HepG2 (cell line): ENCODE measurements around the gene CCL27. TPM values are rescaled to one million over a fixed set of nuclear protein-coding genes. Genes with fewer than 3 reads are reported as not detected.

Experiments used
- ATAC-seq: fragments of 200-7000 bp; cut with Tn5 transposase; 3 replicates; pipeline ENCODE4 v1.9.1; 2020; ENCODE audit warnings: mild to moderate bottlenecking, moderate library complexity
- BruUV-seq: library from RNA; stranded (reverse); fragments of 400-500 nt; replicated peaks from 2 replicates; lab custom pipeline; 2021; lab: Mats Ljungman, UMichigan
- CTCF ChIA-PET: fragments of 300-600 bp; formaldehyde crosslinking; extraction: SDS; loops from one replicate; lab custom pipeline; 2021; ENCODE audit warnings: low total read pairs, inconsistent platforms, low intra/inter-chr PET ratio; lab: Yijun Ruan, JAX
- POLR2A ChIA-PET: fragments of 350-600 bp; sonication (Branson Sonifier 250); formaldehyde crosslinking; loops from one replicate; lab custom pipeline; 2020; ENCODE audit warnings: antibody characterized with exemption, inconsistent platforms; lab: Yijun Ruan, JAX
- DNase-seq: peaks from one replicate; pipeline ENCODE4 v3.0.0-alpha.2; 2015; ENCODE audit warnings: low spot score
- FAIRE-seq: peaks from 3 replicates; lab custom pipeline; 2011; peaks lifted over from hg19 to GRCh38; lab: Jason Lieb, UNC
- H2AFZ ChIP-seq: one replicate; pipeline ENCODE4 v1.6.1; 2011; ENCODE audit warnings: low read length, inconsistent platforms
- H3K27ac ChIP-seq: fragments of 300-600 bp; 3 replicates; pipeline ENCODE4 v1.8.0; 2011; ENCODE audit warnings: mixed run types, mild to moderate bottlenecking, mixed read lengths, low read length, inconsistent platforms; ENCODE audit not compliant: insufficient read depth; ENCODE audit errors: extremely low read length
- H3K27me3 ChIP-seq, 2 experiments: fragments of 200-600 bp in 1 of 2; 2 replicates in 1 of 2; 3 replicates in 1 of 2; pipeline versions ENCODE4 v1.6.0 to v1.8.0; 2011; ENCODE audit warnings: low read length in 2 of 2, mild to moderate bottlenecking in 2 of 2, moderate library complexity in 2 of 2, inconsistent platforms in 1 of 2; ENCODE audit not compliant: insufficient read depth in 2 of 2, control insufficient read depth in 1 of 2
- H3K36me3 ChIP-seq, 2 experiments: fragments of 200-600 bp in 1 of 2; replicated peaks in 1 of 2; 2 replicates in 1 of 2; 3 replicates in 1 of 2; pipeline versions ENCODE4 v1.5.1 to v1.8.0; 2011; ENCODE audit warnings: low read length in 2 of 2, inconsistent platforms in 1 of 2; ENCODE audit not compliant: insufficient read depth in 2 of 2, control insufficient read depth in 1 of 2
- H3K4me1 ChIP-seq: 2 replicates; pipeline ENCODE4 v1.5.1; 2012; ENCODE audit warnings: low read length, inconsistent platforms; ENCODE audit not compliant: insufficient read depth
- H3K4me2 ChIP-seq: 2 replicates; pipeline ENCODE4 v1.6.0; 2011; ENCODE audit warnings: low read depth, low read length, inconsistent platforms
- H3K4me3 ChIP-seq, 3 experiments: fragments of 200-600 bp in 1 of 3; sonication (generic), shearing (Covaris generic) in 1 of 3; replicated peaks in 1 of 3; 2 replicates each; pipeline ENCODE4 v1.5.1; 2011 to 2016; ENCODE audit warnings: low read length in 3 of 3, inconsistent platforms in 2 of 3, low read depth in 2 of 3, mild to moderate bottlenecking in 2 of 3, control low read depth in 1 of 3, mixed read lengths in 1 of 3; ENCODE audit not compliant: insufficient read depth in 1 of 3
- H3K79me2 ChIP-seq: one replicate; pipeline ENCODE4 v1.6.1; 2011; ENCODE audit warnings: low read length, inconsistent platforms; ENCODE audit not compliant: insufficient read depth
- H3K9ac ChIP-seq: 2 replicates; pipeline ENCODE4 v1.6.0; 2011; ENCODE audit warnings: mild to moderate bottlenecking, low read depth, low read length, inconsistent platforms; ENCODE audit not compliant: insufficient read depth
- H3K9me3 ChIP-seq: 2 replicates; pipeline ENCODE4 v1.5.1; 2012; ENCODE audit warnings: mild to moderate bottlenecking, low read length
- H4K20me1 ChIP-seq: 2 replicates; pipeline ENCODE4 v1.6.0; 2011; ENCODE audit warnings: inconsistent platforms, mild to moderate bottlenecking, low read length, moderate library complexity; ENCODE audit not compliant: insufficient read depth
- ATAD3A ChIP-seq: sonication (generic); formaldehyde crosslinking; IDR thresholded peaks from 2 replicates; pipeline ENCODE4 v1.4.0; 2020; ENCODE audit warnings: missing genetic modification reagents
- ATM ChIP-seq: fragments of 450-650 bp; IDR thresholded peaks from 2 replicates; pipeline ENCODE4 v1.7.1; 2017; ENCODE audit warnings: mild to moderate bottlenecking, borderline replicate concordance
- EP300 ChIP-seq, 3 experiments: sonication (generic) in 1 of 3; formaldehyde crosslinking in 1 of 3; IDR thresholded peaks; 2 replicates each; pipeline versions ENCODE4 v1.5.1 to v1.6.1; 2011 to 2020; ENCODE audit warnings: low read depth in 2 of 3, low read length in 2 of 3, borderline replicate concordance in 1 of 3, improper control_type of control experiment in 1 of 3, mild to moderate bottlenecking in 1 of 3, missing genetic modification reagents in 1 of 3, moderate library complexity in 1 of 3
- EZH2 ChIP-seq: conservative IDR thresholded peaks from 2 replicates; pipeline ENCODE4 v1.6.1; 2012; ENCODE audit warnings: mild to moderate bottlenecking, low read depth, low read length, moderate library complexity
- NFKBIZ ChIP-seq: IDR thresholded peaks from 2 replicates; pipeline ENCODE4 v1.6.1; 2018; ENCODE audit warnings: missing genetic modification reagents, missing compliant biosample characterization
- NKX3-1 ChIP-seq: sonication (generic); formaldehyde crosslinking; IDR thresholded peaks from 2 replicates; pipeline ENCODE4 v1.5.0; 2020; ENCODE audit warnings: missing genetic modification reagents
- ZNF124 ChIP-seq: sonication (generic); formaldehyde crosslinking; IDR thresholded peaks from 2 replicates; pipeline ENCODE4 v1.4.0; 2020; ENCODE audit warnings: missing genetic modification reagents
- ZNF207 ChIP-seq: fragments of 450-650 bp; IDR thresholded peaks from 2 replicates; pipeline ENCODE4 v1.6.1; 2016; ENCODE audit warnings: antibody characterized with exemption, borderline replicate concordance
- ZNF577 ChIP-seq: sonication (generic); formaldehyde crosslinking; IDR thresholded peaks from 2 replicates; pipeline ENCODE4 v1.4.0; 2020; ENCODE audit warnings: mild to moderate bottlenecking, low read depth, missing genetic modification reagents, borderline replicate concordance
- ZNF615 ChIP-seq: sonication (generic); formaldehyde crosslinking; IDR thresholded peaks from 2 replicates; pipeline ENCODE4 v1.5.0; 2020; ENCODE audit warnings: mild to moderate bottlenecking, missing genetic modification reagents, borderline replicate concordance
- ZNF75D ChIP-seq: sonication (generic); formaldehyde crosslinking; IDR thresholded peaks from 2 replicates; pipeline ENCODE4 v1.8.1; 2023; ENCODE audit warnings: missing genetic modification reagents, mild to moderate bottlenecking, borderline replicate concordance
- WGBS: methylation state at CpG from one replicate; pipeline ENCODE4 v1.1.6; 2017; ENCODE audit warnings: low lambda C conversion rate; 5-methylcytosine and 5-hydroxymethylcytosine counted together
- in situ Hi-C: cut with HindIII; loops from 2 replicates; pipeline ENCODE4 v1.10.0; 2017; ENCODE audit warnings: low pct_unique_long_range_greater_than_20kb; ENCODE audit not compliant: extremely low pct_ligation_motif_present
- intact Hi-C: fragments of 100-400 bp; cut with micrococcal nuclease; formaldehyde crosslinking; loops from one replicate; pipeline ENCODE4 v1.10.0; 2022; ENCODE audit not compliant: unreplicated experiment
- polyA plus RNA-seq, 8 experiments: library from polyadenylated mRNA; depleted of rRNA in 3 of 8; stranded (reverse) in 7 of 8; unstranded in 1 of 8; fragments of >200 nt; fragmentation: Illumina TruSeq in 4 of 8; extraction: Trizol in 4 of 8; gene quantifications; 2 replicates each; pipeline versions ENCODE4 v1.2.1 to v1.2.3, GENCODE V29; 2011 to 2016; ENCODE audit warnings: low read depth in 4 of 8, missing spikeins in 1 of 8, mixed read lengths in 1 of 8; ENCODE audit not compliant: insufficient read depth in 1 of 8
- total RNA-seq, 5 experiments: library from RNA; depleted of rRNA; stranded (reverse); fragments of >200 nt; fragmentation: Illumina TruSeq; extraction: Trizol; gene quantifications; 2 replicates each; pipeline ENCODE4 v1.2.3, GENCODE V29; 2016; ENCODE audit warnings: low read depth in 1 of 5
- TF ChIP-seq, protein P1 (sequence below): sonication (generic); formaldehyde crosslinking; IDR thresholded peaks from 2 replicates; pipeline ENCODE4 v1.5.1; 2020; ENCODE audit warnings: mild to moderate bottlenecking, moderate library complexity, missing genetic modification reagents
- TF ChIP-seq, protein P2 (sequence below): sonication (generic); formaldehyde crosslinking; IDR thresholded peaks from 2 replicates; pipeline ENCODE4 v1.5.1; 2020; ENCODE audit warnings: mild to moderate bottlenecking, missing genetic modification reagents, moderate library complexity

The CCL27 gene
- total and polyA plus RNA-seq, 2 of the 13 experiments (the other 11 are each of a cell fraction or from before 2014, with no cell fraction given) = not detected

DNA sequence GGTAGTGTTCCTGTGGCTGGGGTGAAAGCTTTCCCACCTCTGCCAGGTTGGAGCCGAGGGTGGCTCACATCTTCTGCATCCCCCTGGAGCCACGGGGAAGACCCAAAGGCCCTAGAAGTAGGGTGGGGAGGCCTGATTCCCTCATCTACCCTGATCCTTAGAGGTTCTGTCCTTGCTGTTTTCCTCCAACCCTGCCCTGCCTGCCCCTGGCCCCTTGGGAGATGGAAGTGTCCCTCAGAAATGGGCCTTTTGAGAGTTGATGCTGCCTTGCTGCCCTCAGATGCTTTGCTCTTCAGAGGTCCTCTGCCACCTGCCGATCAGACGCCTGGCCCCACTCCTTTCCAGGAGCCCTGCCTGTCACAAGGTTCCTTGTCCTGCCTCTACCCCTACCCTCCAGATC, 22.4 kb upstream of the CCL27 start:
- DNase-seq (no peak), ATAC-seq (no peak), FAIRE-seq (no peak)
- H3K27me3 ChIP-seq = no peaks in the 10 kb centered on the region
- in situ Hi-C loops (no loop called here), intact Hi-C loops (no loop called here)
- no peaks in the 10 kb centered on the region for H4K20me1 ChIP-seq
- no TSS peak for BruUV-seq
- H3K9ac ChIP-seq = no peak overlapping the region
- no peak overlapping the region for H3K4me3 ChIP-seq
- no peak overlapping the region for H2AFZ ChIP-seq
- no peaks in the 10 kb centered on the region for H3K36me3 ChIP-seq
- no peak overlapping the region for H3K4me2 ChIP-seq
- ChIA-PET CTCF (no interaction called here), POLR2A (no interaction called here)
- no peaks in the 10 kb centered on the region for H3K79me2 ChIP-seq
- no peaks in the 10 kb centered on the region for H3K9me3 ChIP-seq
- no peak for TF ChIP-seq EZH2
- no peak for TF ChIP-seq ZNF615 (CRISPR knock-in tag)
- no peak for TF ChIP-seq ATAD3A (CRISPR knock-in tag)
- no peak for TF ChIP-seq ZNF124 (CRISPR knock-in tag)
- TF ChIP-seq, protein P1, sequence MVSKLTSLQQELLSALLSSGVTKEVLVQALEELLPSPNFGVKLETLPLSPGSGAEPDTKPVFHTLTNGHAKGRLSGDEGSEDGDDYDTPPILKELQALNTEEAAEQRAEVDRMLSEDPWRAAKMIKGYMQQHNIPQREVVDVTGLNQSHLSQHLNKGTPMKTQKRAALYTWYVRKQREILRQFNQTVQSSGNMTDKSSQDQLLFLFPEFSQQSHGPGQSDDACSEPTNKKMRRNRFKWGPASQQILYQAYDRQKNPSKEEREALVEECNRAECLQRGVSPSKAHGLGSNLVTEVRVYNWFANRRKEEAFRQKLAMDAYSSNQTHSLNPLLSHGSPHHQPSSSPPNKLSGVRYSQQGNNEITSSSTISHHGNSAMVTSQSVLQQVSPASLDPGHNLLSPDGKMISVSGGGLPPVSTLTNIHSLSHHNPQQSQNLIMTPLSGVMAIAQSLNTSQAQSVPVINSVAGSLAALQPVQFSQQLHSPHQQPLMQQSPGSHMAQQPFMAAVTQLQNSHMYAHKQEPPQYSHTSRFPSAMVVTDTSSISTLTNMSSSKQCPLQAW (CRISPR knock-in tag) = no peak
- no peak for TF ChIP-seq ZNF207
- TF ChIP-seq ZNF75D (CRISPR knock-in tag) = no peak
- TF ChIP-seq ZNF577 (CRISPR knock-in tag) = no peak
- no peak for TF ChIP-seq NKX3-1 (CRISPR knock-in tag)
- TF ChIP-seq EP300 (IDR thresholded peaks at IDR 0.05; ENCODE audit: low read depth in 2 of 2, low read length in 2 of 2) = no peak
- TF ChIP-seq EP300 (CRISPR knock-in tag; IDR thresholded peaks at IDR 0.05; ENCODE audit: borderline replicate concordance) = no peak
- TF ChIP-seq NFKBIZ = no peak
- TF ChIP-seq, protein P2, sequence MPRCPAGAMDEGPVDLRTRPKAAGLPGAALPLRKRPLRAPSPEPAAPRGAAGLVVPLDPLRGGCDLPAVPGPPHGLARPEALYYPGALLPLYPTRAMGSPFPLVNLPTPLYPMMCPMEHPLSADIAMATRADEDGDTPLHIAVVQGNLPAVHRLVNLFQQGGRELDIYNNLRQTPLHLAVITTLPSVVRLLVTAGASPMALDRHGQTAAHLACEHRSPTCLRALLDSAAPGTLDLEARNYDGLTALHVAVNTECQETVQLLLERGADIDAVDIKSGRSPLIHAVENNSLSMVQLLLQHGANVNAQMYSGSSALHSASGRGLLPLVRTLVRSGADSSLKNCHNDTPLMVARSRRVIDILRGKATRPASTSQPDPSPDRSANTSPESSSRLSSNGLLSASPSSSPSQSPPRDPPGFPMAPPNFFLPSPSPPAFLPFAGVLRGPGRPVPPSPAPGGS (CRISPR knock-in tag) = no peak
- TF ChIP-seq ATM = no peak
- WGBS = 95% methylated on average over 2 of the region's 4 CpGs
- peaks cover 42% of the 10 kb centered on the region for H3K4me1 ChIP-seq
- H3K27ac ChIP-seq = no peak overlapping the region
